Right forelimb (tissue), 1 donor: ENCODE results near the gene NR2F2.
A peak's percentile ranks its signal among the peaks of the same experiment; 100 is the strongest.

ENCODE experiments used
- DNase-seq: peaks from one replicate; pipeline ENCODE4 v3.0.0-alpha.2; 2018

The NR2F2 gene

GRCh38 chr15:96330450-96331143 lies at the start of gene NR2F2:
Gene NR2F2 (plus strand): TSS chr15:96330700. CDS start chr15:96332106, 1,406 bp downstream.
- DNase-seq: peak; percentile 93

GRCh38 chr15:96285305-96285704 lies 45.2 kb upstream of the NR2F2 start:
- DNase-seq: peak; percentile 52

- DNase-seq: no peak
Observed at GRCh38 chr15:96285729-96286254, 44.7 kb upstream of the NR2F2 start.

- DNase-seq: no peak
Observed at GRCh38 chr15:96290679-96291078, 39.8 kb upstream of the NR2F2 start.

- no peak for DNase-seq
Observed at GRCh38 chr15:96292635-96293034, 37.9 kb upstream of the NR2F2 start.

GRCh38 chr15:96293441-96293840 lies 37.1 kb upstream of the NR2F2 start:
- no peak for DNase-seq

GRCh38 chr15:96294766-96295165 lies 35.7 kb upstream of the NR2F2 start:
- DNase-seq: no peak

GRCh38 chr15:96296264-96296663 lies 34.2 kb upstream of the NR2F2 start:
- no peak for DNase-seq

GRCh38 chr15:96297783-96298182 lies 32.7 kb upstream of the NR2F2 start:
- no peak for DNase-seq

- no peak for DNase-seq
Observed at GRCh38 chr15:96298217-96298616, 32.3 kb upstream of the NR2F2 start.

GRCh38 chr15:96300836-96301235 lies 29.7 kb upstream of the NR2F2 start:
- no peak for DNase-seq

- DNase-seq: no peak
Observed at GRCh38 chr15:96303503-96304056, 26.9 kb upstream of the NR2F2 start.

- no peak for DNase-seq
Observed at GRCh38 chr15:96304839-96305238, 25.7 kb upstream of the NR2F2 start.

GRCh38 chr15:96306321-96306720 lies 24.2 kb upstream of the NR2F2 start:
- DNase-seq: no peak

GRCh38 chr15:96307856-96308394 lies 22.6 kb upstream of the NR2F2 start:
- no peak for DNase-seq

GRCh38 chr15:96309143-96309660 lies 21.3 kb upstream of the NR2F2 start:
- DNase-seq: no peak

GRCh38 chr15:96311256-96311955 lies 19.1 kb upstream of the NR2F2 start:
- peak; percentile 51 for DNase-seq

GRCh38 chr15:96311956-96312294 lies 18.6 kb upstream of the NR2F2 start:
- no peak for DNase-seq

GRCh38 chr15:96312641-96313335 lies 17.7 kb upstream of the NR2F2 start:
- no peak for DNase-seq

- DNase-seq: no peak
Observed at GRCh38 chr15:96314518-96314917, 16.0 kb upstream of the NR2F2 start.

- no peak for DNase-seq
Observed at GRCh38 chr15:96314963-96315362, 15.5 kb upstream of the NR2F2 start.

GRCh38 chr15:96316953-96317629 lies 13.4 kb upstream of the NR2F2 start:
- DNase-seq: no peak
